WERI-Rb-1 (cell line): ENCODE measurements around the gene RBMS3.

Source experiments
- DNase-seq: peaks from one replicate; pipeline ENCODE4 v3.0.0-alpha.2; 2020
- H3K27ac ChIP-seq: fragments of 250-450 bp; sonication (Bioruptor Pico); 2 replicates; pipeline ENCODE4 v1.5.1; 2020; ENCODE audit warnings: mild to moderate bottlenecking, moderate library complexity
- H3K27me3 ChIP-seq: fragments of 250-450 bp; sonication (Bioruptor Pico); 2 replicates; pipeline ENCODE4 v1.5.1; 2021; ENCODE audit warnings: mild to moderate bottlenecking, low read depth, moderate library complexity; ENCODE audit not compliant: insufficient read depth, severe bottlenecking
- H3K36me3 ChIP-seq: fragments of 250-450 bp; sonication (Bioruptor Pico); 2 replicates; pipeline ENCODE4 v1.5.1; 2020; ENCODE audit warnings: mild to moderate bottlenecking, moderate library complexity
- H3K4me3 ChIP-seq: 2 replicates; pipeline ENCODE4 v1.5.1; 2011; ENCODE audit warnings: low read depth, mild to moderate bottlenecking, control low read depth, low read length
- H3K9me3 ChIP-seq: fragments of 250-450 bp; sonication (Bioruptor Pico); 2 replicates; pipeline ENCODE4 v1.5.1; 2021; ENCODE audit warnings: mild to moderate bottlenecking, moderate library complexity; ENCODE audit not compliant: severe bottlenecking
- CTCF ChIP-seq: IDR thresholded peaks from 2 replicates; pipeline ENCODE4 v1.5.1; 2011; ENCODE audit warnings: low read depth, mild to moderate bottlenecking, control low read depth, inconsistent platforms, low read length

RBMS3 gene

GRCh38 chr3:29481249-29481648 is 200.4 kb downstream of the RBMS3 start:
- H3K36me3 ChIP-seq = no peaks in the 10 kb centered on the region
- no peak overlapping the region for H3K4me3 ChIP-seq
- TF ChIP-seq CTCF = no peak
- DNase-seq = no peak
- no peaks in the 10 kb centered on the region for H3K9me3 ChIP-seq
- H3K27me3 ChIP-seq = no peaks in the 10 kb centered on the region
- no peak overlapping the region for H3K27ac ChIP-seq

DNA sequence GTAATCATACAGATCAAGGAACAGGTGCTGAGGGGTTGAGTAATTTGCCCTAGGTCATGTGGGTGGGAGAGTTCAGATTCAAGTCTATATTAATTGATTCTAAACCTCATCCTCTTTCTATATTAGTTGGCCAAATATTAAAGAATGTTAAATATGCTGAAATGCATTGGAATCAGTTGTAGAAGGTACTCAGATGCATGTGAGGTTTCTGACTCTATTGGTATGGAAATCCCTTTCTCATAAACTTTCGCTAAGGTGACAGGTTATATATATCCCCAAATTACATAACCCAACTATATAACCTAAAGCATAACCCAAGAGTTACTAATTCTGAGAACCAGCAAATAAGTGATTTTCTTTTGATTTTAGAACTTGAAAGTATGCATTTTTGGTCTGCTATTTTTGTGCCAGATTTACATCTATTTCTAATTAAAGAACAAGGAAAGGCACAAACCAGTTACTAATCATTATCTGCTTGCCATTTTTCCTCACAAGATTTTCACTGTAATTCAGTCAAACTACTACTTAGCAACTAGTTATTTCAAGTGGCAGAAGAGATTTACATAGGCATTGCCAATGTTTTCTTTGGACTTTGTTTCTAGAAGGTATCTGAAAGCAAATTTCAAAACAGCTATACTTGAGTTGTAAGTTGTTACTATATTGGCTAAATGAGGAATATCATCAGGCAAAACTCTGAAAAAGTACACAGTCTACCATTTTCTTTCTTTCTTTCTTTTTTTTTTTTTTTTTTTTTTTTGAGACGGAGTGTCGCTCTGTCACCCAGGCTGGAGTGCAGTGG is 201.3 kb downstream of the RBMS3 start:
- Histone ChIP-seq H3K27me3 (no peaks in the 10 kb centered on the region), H3K36me3 (no peaks in the 10 kb centered on the region), H3K27ac (no peak overlapping the region), H3K4me3 (no peak overlapping the region), H3K9me3 (no peaks in the 10 kb centered on the region)
- TF ChIP-seq CTCF = no peak
- DNase-seq = no peak

DNA sequence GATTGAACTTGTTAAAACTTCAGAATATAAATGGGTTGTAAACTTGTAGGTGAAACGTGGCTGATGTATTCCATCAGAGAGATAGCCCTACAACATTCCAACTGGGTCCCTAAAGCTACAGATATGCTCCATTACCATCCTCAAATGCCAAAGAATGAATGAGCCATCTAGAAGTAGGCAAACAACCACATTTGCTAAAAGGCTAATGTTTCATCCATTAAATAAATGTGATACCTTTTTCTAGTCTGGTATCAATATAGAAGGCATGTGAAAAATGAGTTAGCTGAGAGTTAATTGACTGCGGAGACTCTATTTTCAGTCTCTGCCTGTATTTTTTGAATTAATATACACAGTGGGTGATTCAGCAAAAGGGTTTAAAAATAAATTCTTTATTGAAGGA is 203.8 kb downstream of the RBMS3 start:
- Histone ChIP-seq H3K4me3 (no peak overlapping the region), H3K27me3 (no peaks in the 10 kb centered on the region), H3K27ac (no peak overlapping the region), H3K9me3 (no peaks in the 10 kb centered on the region), H3K36me3 (no peaks in the 10 kb centered on the region)
- no peak for TF ChIP-seq CTCF
- DNase-seq = no peak

GRCh38 chr3:29486096-29486495 is 205.2 kb downstream of the RBMS3 start:
- TF ChIP-seq CTCF = no peak
- DNase-seq = no peak
- H3K27me3 ChIP-seq = no peaks in the 10 kb centered on the region
- no peaks in the 10 kb centered on the region for H3K9me3 ChIP-seq
- H3K36me3 ChIP-seq = no peaks in the 10 kb centered on the region
- no peak overlapping the region for H3K4me3 ChIP-seq
- no peak overlapping the region for H3K27ac ChIP-seq

GRCh38 chr3:29486917-29487316 is 206.0 kb downstream of the RBMS3 start:
- TF ChIP-seq CTCF = no peak
- Histone ChIP-seq H3K36me3 (no peaks in the 10 kb centered on the region), H3K9me3 (no peaks in the 10 kb centered on the region), H3K27ac (no peak overlapping the region), H3K27me3 (no peaks in the 10 kb centered on the region), H3K4me3 (no peak overlapping the region)
- DNase-seq = no peak

GRCh38 chr3:29488922-29489321 is 208.1 kb downstream of the RBMS3 start:
- Histone ChIP-seq H3K36me3 (no peaks in the 10 kb centered on the region), H3K4me3 (no peak overlapping the region), H3K27me3 (no peaks in the 10 kb centered on the region), H3K9me3 (no peaks in the 10 kb centered on the region), H3K27ac (no peak overlapping the region)
- no peak for TF ChIP-seq CTCF
- DNase-seq = no peak
